GM12875 (cell line): ENCODE data around the gene MOG.
"Not testable (repeated sequence)": the region's sequence is repeated elsewhere in the genome, so short reads cannot be mapped to it uniquely, and the experiment has no call there.

Source experiments
- H3K4me3 ChIP-seq: one replicate; pipeline ENCODE4 v1.5.1; 2011; ENCODE audit warnings: low read depth, low read length, control low read depth
- TF ChIP-seq, protein P1 (sequence below): IDR thresholded peaks from 2 replicates; pipeline ENCODE4 v1.5.1; 2011; ENCODE audit warnings: low read depth, mild to moderate bottlenecking, control low read depth, inconsistent platforms, low read length, moderate library complexity, borderline replicate concordance; ENCODE audit not compliant: insufficient read depth

Gene MOG

DNA sequence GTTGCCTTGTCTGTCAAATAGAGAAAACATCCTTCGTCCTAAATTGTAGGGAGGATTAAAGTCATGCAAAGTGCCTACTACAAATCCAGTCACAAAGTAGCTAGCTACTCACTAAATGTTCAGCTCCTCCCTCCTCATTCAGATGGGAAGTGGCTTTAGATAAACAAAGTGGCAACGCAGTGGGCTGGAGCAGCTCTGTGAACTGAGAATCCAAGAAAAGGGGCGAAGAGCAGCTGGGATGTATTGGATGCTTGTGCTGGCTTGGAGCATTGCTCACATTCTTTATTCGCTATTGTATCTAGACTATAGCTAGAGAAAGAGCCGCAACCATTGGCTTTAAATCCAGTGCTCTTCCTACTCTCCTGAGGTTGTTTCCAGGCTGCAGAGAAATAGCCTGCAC is 10.3 kb downstream of the MOG start:
- TF ChIP-seq, protein P1, sequence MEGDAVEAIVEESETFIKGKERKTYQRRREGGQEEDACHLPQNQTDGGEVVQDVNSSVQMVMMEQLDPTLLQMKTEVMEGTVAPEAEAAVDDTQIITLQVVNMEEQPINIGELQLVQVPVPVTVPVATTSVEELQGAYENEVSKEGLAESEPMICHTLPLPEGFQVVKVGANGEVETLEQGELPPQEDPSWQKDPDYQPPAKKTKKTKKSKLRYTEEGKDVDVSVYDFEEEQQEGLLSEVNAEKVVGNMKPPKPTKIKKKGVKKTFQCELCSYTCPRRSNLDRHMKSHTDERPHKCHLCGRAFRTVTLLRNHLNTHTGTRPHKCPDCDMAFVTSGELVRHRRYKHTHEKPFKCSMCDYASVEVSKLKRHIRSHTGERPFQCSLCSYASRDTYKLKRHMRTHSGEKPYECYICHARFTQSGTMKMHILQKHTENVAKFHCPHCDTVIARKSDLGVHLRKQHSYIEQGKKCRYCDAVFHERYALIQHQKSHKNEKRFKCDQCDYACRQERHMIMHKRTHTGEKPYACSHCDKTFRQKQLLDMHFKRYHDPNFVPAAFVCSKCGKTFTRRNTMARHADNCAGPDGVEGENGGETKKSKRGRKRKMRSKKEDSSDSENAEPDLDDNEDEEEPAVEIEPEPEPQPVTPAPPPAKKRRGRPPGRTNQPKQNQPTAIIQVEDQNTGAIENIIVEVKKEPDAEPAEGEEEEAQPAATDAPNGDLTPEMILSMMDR = no peak
- no peak overlapping the region for H3K4me3 ChIP-seq

DNA sequence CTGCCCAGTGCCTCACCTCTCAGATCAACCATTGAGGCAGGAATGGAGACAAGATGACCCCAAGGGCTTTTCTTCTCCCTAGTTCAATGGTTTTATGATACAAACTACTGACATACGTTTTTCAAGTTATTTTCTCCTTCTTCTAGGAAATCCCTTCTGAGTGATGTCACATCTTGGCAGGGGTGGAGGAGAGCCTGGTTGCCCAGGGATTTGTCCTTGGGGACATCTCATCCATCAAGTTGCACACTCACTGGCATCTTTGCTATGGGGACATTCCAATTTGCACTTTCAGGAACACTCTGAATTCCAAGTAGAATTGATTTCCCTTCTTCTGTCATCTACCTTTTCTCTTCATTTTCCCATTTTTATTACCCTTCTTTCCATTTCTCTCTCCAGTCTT is 14.1 kb downstream of the MOG start:
- TF ChIP-seq, protein P1 = no peak

DNA sequence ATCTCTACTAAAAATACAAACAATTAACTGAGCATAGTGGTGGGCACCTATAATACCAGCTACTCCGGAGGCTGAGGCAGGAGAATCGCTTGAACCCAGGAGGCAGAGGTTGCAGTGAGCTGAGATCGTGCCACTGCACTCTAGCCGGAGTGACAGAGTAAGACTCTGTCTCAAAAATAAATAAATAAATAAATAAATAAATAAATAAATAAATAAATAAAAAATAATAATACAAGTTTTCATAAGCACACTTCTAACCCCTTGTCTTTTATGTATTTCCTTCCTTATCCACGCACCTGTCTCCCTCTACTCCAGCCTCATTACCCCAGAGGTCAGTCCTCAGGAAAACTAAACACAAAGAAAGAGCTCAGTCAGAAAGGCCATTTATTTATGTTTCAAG is 15.2 kb downstream of the MOG start:
- H3K4me3 ChIP-seq = not testable (repeated sequence)

More for the DNA sequence above, 14.1 kb downstream of the MOG start:
- no peak overlapping the region for H3K4me3 ChIP-seq

DNA sequence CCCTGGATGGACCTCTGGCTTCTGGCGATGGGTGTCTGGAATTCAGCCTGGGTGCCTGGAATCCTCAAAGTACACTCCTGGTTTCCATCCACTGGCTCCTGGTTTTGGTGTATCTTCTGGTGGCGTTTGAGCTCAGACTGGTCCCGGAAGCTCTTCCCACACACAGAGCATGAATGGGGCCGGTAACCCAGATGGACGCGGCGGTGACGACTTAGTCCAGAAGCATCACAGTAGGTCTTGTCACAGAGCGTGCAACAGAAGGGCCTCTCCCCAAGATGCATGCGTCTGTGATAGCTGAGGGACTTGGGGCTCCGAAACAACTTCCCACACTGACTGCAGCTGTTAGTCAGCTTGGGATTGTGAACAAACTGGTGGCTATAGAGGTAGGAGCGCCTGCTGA is 16.3 kb downstream of the MOG start:
- TF ChIP-seq, protein P1 = no peak
- no peak overlapping the region for H3K4me3 ChIP-seq

DNA sequence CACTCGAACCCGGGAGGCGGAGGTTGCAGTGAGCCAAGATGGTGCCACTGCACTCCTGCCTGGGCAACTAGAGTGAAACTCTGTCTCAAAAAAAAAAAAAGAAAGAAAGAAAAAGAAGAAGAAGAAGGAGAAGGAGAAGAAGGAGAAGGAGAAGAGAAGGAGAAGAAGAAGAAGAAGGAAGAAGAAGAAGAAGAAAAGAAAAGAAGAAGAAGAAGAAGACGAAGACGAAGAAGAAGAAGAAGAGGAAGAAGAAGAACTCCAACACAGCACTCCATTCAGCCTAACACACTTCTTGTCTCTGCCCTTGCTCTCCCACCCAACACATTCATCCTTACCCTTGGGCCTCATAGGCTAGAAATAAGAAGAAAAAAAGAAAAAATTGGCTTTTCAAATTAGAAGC is 17.1 kb downstream of the MOG start:
- no peak overlapping the region for H3K4me3 ChIP-seq
- TF ChIP-seq, protein P1 = no peak

DNA sequence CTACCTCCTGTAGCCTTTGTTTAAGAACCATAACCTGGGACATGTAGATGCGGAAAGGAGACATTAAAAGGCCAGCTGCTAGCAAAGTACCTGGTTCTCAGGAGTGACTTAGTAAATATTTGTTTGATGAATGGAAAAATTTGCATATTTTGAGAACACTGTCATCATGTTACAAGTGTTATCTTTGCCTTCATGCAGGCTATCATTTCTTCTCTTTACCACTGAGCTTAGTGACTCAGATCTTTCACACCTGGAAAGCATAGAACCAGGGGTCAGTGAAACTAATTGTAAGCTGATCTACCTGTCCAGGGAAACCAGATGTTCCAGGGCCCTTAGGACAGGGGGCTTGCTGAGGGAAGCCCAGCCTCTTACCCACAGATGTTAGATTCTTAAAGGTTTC is 18.7 kb downstream of the MOG start:
- H3K4me3 ChIP-seq = no peak overlapping the region
- TF ChIP-seq, protein P1 = no peak

DNA sequence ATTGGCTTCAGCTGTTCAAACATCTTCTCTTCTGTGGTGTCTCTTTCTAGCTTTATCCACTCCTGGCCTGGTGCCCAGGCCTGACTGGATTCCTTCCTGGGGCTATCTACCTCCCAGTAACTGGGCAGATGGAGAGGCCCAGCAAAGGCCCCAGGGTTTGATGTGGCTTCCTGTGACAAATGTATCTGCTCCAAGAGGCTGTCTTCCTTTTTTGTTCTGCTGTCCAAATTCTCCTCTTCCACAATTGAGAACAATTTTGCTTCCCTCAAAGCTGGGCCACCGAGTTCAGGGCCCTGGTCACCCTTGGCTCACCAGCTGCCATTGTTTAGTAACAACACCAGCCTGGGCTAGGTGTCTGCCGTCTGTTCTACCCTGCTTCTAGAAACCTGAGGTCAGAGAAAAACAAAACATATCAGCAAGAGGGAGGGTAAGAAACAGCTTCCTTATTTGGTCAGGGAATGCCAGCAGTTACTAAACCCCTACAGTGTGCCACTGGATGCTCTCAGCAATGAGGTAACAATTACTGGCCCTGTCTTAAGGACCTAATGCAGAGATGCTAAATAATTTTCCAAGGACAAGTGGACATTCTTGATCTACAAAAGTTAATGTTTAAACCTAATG is 20.2 kb downstream of the MOG start:
- TF ChIP-seq, protein P1 = no peak
- H3K4me3 ChIP-seq = no peak overlapping the region

DNA sequence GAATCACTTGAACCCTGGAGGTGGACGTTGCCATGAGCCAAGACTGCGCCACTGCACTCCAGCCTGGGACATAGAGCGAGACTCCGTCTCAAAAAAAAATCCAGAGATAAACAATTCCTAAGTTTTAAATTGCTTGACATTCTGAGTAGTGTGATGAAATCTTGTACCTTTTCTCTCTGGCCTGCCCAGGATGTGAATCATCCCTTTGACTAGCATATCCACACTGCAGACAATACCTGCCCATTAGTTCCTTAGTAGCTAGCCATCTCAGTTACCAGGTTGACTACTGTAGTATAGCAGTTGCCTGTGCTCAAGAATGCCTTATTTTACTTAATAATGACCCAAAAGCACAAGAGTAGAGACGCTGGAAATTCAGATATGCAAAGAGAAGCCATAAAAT is 21.2 kb downstream of the MOG start:
- TF ChIP-seq, protein P1 = no peak

More for the DNA sequence above, 21.2 kb downstream of the MOG start:
- H3K4me3 ChIP-seq = no peak overlapping the region
